Fibroblast of lung (primary cell): ENCODE measurements around the gene UXS1. TPM values are rescaled to one million over a fixed set of nuclear protein-coding genes. Genes with fewer than 3 reads are reported as not detected.
A peak's percentile ranks its signal among the peaks of the same experiment; 100 is the strongest.

Source experiments
- DNase-seq, 2 donors: peaks; one replicate each; pipeline versions ENCODE4 v3.0.0 to v3.0.0-alpha.2; 2010; ENCODE audit warnings: low read depth in 2 of 2
- H2AFZ ChIP-seq: 2 replicates; pipeline ENCODE4 v1.5.1; 2012; ENCODE audit warnings: low read length, control low read depth, inconsistent platforms
- H3K27ac ChIP-seq: 2 replicates; pipeline ENCODE4 v1.5.1; 2011; ENCODE audit warnings: low read length, control low read depth; ENCODE audit not compliant: insufficient read depth
- H3K27me3 ChIP-seq: 2 replicates; pipeline ENCODE4 v1.5.1; 2011; ENCODE audit warnings: mild to moderate bottlenecking, low read length; ENCODE audit not compliant: control insufficient read depth, insufficient read depth
- H3K36me3 ChIP-seq: 2 replicates; pipeline ENCODE4 v1.5.1; 2011; ENCODE audit warnings: low read length; ENCODE audit not compliant: control insufficient read depth, insufficient read depth
- H3K4me1 ChIP-seq: 2 replicates; pipeline ENCODE4 v1.5.1; 2011; ENCODE audit warnings: low read length; ENCODE audit not compliant: control insufficient read depth, insufficient read depth; ENCODE audit errors: extremely low read depth
- H3K4me2 ChIP-seq: 2 replicates; pipeline ENCODE4 v1.5.1; 2011; ENCODE audit warnings: low read length, control low read depth; ENCODE audit not compliant: insufficient read depth; ENCODE audit errors: extremely low read depth
- H3K4me3 ChIP-seq, 4 experiments: fragments of 200-600 bp in 1 of 4; sonication (generic) in 1 of 4; replicated peaks in 1 of 4; 2 replicates each; pipeline ENCODE4 v1.5.1; 2011 to 2016; ENCODE audit warnings: low read length in 4 of 4, low read depth in 3 of 4, mild to moderate bottlenecking in 3 of 4, control low read depth in 2 of 4, inconsistent platforms in 1 of 4, mixed read lengths in 1 of 4; ENCODE audit not compliant: insufficient read depth in 1 of 4; ENCODE audit errors: control extremely low read depth in 1 of 4
- H3K79me2 ChIP-seq: 2 replicates; pipeline ENCODE4 v1.5.1; 2012; ENCODE audit warnings: mild to moderate bottlenecking, low read length, inconsistent platforms; ENCODE audit not compliant: control insufficient read depth, insufficient read depth
- H3K9ac ChIP-seq: 2 replicates; pipeline ENCODE4 v1.5.1; 2011; ENCODE audit warnings: mild to moderate bottlenecking, low read length, control low read depth; ENCODE audit not compliant: insufficient read depth
- H3K9me3 ChIP-seq: 2 replicates; pipeline ENCODE4 v1.5.1; 2012; ENCODE audit warnings: low read depth, low read length; ENCODE audit not compliant: control insufficient read depth, insufficient read depth
- H4K20me1 ChIP-seq: 2 replicates; pipeline ENCODE4 v1.5.1; 2011; ENCODE audit warnings: low read length; ENCODE audit not compliant: control insufficient read depth, insufficient read depth; ENCODE audit errors: extremely low read depth
- EZH2 ChIP-seq: IDR thresholded peaks from 2 replicates; pipeline ENCODE4 v1.5.1; 2012; ENCODE audit warnings: low read length, control low read depth, mild to moderate bottlenecking; ENCODE audit errors: missing control alignments
- polyA plus RNA-seq, 2 donors: library from polyadenylated mRNA; depleted of rRNA in 1 of 2; stranded (reverse) in 1 of 2; unstranded in 1 of 2; fragments of >200 nt; gene quantifications; 2 replicates each; pipeline ENCODE4 v1.2.1, GENCODE V29; 2011 to 2012; ENCODE audit warnings: missing spikeins in 1 of 2
- total RNA-seq: library from RNA; depleted of rRNA; stranded (reverse); fragments of >200 nt; gene quantifications from 2 replicates; pipeline ENCODE4 v1.2.1, GENCODE V29; 2014
- TF ChIP-seq, protein P1 (sequence below), 2 donors: IDR thresholded peaks in 1 of 2; conservative IDR thresholded peaks in 1 of 2; 1 replicate in 1 of 2; 2 replicates in 1 of 2; pipeline ENCODE4 v1.5.1; 2011 to 2012; ENCODE audit warnings: low read length in 2 of 2, control low read depth in 1 of 2, inconsistent platforms in 1 of 2, low read depth in 1 of 2, mild to moderate bottlenecking in 1 of 2

Gene UXS1
- total and polyA plus RNA-seq, 2 donors (not counting 1 experiment from before 2014, with no cell fraction given), result 23.1 to 59.8 TPM

DNA sequence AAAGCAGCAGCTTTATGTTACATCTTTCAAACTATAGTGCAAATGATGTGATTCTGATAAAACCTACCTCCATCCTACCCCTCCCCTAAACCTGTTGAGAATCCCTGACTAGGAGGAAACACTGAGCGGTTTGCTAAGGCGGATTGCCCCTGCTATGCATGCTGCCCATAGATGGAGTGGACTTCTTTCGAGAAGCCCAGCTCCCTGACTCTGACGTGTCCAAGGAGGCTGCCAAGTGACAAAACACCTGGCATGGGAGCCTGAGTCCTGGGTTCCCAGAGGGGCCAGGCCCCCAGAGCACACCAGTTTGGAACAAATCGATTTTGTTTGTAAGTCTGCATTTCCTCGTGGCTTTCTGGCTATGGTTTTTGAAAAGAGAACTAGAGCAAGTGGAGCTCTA lies 1.4 kb upstream of the UXS1 start:
- Histone ChIP-seq H3K27ac (no peak overlapping the region), H3K4me3 (no peak overlapping the region), H3K79me2 (peaks cover 8% of the 10 kb centered on the region), H3K9ac (no peak overlapping the region), H2AFZ (no peak overlapping the region), H3K9me3 (no peaks in the 10 kb centered on the region), H3K4me2 (no peak overlapping the region), H3K4me1 (peaks cover 3% of the 10 kb centered on the region), H3K27me3 (no peaks in the 10 kb centered on the region), H3K36me3 (no peaks in the 10 kb centered on the region), H4K20me1 (no peaks in the 10 kb centered on the region)
- DNase-seq, result no peak
- no peak for TF ChIP-seq EZH2
- TF ChIP-seq, protein P1, sequence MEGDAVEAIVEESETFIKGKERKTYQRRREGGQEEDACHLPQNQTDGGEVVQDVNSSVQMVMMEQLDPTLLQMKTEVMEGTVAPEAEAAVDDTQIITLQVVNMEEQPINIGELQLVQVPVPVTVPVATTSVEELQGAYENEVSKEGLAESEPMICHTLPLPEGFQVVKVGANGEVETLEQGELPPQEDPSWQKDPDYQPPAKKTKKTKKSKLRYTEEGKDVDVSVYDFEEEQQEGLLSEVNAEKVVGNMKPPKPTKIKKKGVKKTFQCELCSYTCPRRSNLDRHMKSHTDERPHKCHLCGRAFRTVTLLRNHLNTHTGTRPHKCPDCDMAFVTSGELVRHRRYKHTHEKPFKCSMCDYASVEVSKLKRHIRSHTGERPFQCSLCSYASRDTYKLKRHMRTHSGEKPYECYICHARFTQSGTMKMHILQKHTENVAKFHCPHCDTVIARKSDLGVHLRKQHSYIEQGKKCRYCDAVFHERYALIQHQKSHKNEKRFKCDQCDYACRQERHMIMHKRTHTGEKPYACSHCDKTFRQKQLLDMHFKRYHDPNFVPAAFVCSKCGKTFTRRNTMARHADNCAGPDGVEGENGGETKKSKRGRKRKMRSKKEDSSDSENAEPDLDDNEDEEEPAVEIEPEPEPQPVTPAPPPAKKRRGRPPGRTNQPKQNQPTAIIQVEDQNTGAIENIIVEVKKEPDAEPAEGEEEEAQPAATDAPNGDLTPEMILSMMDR (conservative IDR thresholded peaks at IDR 0.05 in 1 of 2, IDR thresholded peaks at IDR 0.05 in 1 of 2; ENCODE audit: low read depth in 1 of 2, low read length in 2 of 2), result no peak

DNA sequence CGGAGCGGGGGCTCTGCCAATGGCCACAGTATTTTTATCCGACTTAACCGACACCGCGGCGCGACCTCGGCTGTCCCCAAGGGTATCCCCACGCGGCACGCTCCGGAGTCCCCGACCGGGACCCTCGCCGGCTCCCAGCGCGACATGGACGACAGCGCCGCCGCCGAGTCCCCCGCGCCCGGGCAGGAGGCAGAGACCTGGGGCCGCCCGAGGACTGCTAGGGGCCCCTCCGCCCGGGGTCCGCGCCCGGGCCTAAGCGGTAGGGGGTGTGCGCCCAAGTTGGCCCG lies 468 bp downstream of the UXS1 start:
- Histone ChIP-seq H3K4me3 (peak overlapping the region; percentile 53 to 80 (median 78)), H4K20me1 (no peaks in the 10 kb centered on the region), H3K9me3 (no peaks in the 10 kb centered on the region), H3K27me3 (no peaks in the 10 kb centered on the region), H3K79me2 (peaks cover 16% of the 10 kb centered on the region), H3K9ac (peak overlapping the region; percentile 65), H2AFZ (peak overlapping the region; percentile 85), H3K4me2 (peak overlapping the region; percentile 33), H3K36me3 (no peaks in the 10 kb centered on the region), H3K27ac (peak overlapping the region; percentile 57), H3K4me1 (peaks cover 7% of the 10 kb centered on the region)
- no peak for DNase-seq
- TF ChIP-seq, protein P1 (conservative IDR thresholded peaks at IDR 0.05 in 1 of 2, IDR thresholded peaks at IDR 0.05 in 1 of 2; ENCODE audit: low read depth in 1 of 2, low read length in 2 of 2), result no peak
- no peak for TF ChIP-seq EZH2

DNA sequence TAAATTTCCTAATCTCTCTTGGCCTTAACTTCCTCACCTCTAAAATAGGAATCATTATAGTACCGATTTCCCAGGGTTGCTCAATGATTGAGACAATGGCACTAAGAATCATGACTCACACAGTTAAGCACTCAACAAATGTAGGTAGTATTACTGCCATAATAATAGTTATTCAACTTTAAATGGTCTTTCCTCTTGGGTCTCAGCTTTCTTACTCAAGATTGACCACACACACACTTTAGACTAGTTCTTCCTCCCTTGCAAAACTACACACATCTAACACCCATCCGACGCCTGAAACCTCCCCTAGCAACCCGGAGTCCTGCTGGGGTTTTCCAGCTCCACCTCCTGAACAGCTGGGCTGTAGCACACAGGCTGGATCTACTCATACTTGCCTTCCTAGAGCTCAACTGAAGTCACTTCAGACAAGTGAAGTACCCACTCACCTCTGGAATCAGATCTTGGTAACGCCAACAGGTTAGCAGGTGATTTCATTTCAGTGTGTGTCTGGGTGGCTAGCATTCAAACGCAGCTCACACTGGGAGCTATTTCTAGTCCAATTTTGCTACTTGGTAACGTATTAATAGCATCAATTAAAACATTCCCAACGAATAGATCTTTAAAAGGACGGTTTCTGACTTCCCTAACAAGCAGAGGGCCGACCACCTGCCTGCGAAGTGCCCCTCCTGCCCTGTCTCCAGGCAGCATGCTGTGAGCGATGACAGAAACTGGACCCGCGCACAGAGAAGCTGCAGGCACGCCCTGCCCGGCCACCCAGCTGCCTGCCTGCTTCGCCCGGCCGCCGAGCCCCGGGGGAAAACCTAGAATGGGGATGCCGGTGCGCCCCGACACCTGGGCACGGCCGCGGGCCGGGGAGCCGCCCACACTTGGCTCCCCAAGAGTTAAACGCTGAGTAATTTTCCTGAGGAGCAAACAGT lies 1.1 kb downstream of the UXS1 start:
- Histone ChIP-seq H3K36me3 (no peaks in the 10 kb centered on the region), H3K79me2 (peaks cover 19% of the 10 kb centered on the region), H2AFZ (peak overlapping the region; percentile 19), H3K9ac (peak overlapping the region; percentile 65), H3K4me1 (peaks cover 7% of the 10 kb centered on the region), H3K27me3 (no peaks in the 10 kb centered on the region), H3K9me3 (no peaks in the 10 kb centered on the region), H3K4me2 (peak overlapping the region; percentile 33), H3K27ac (peak overlapping the region; percentile 57), H4K20me1 (no peaks in the 10 kb centered on the region), H3K4me3 (peak overlapping the region; percentile 53 to 80 (median 78))
- TF ChIP-seq, protein P1 (conservative IDR thresholded peaks at IDR 0.05 in 1 of 2, IDR thresholded peaks at IDR 0.05 in 1 of 2; ENCODE audit: low read depth in 1 of 2, low read length in 2 of 2), result no peak
- TF ChIP-seq EZH2, result no peak
- peak; percentile 78 to 79 for DNase-seq
